NCI-H2227 (cell line): ENCODE results near the gene RNF4.
"Not testable (repeated sequence)": the region's sequence is repeated elsewhere in the genome, so short reads cannot be mapped to it uniquely, and the experiment has no call there.

ENCODE experiments used
- DNase-seq: peaks from one replicate; lab custom pipeline; 2025; ENCODE audit not compliant: unreplicated experiment; lab: John Stamatoyannopoulos, UW

RNF4 gene

DNA sequence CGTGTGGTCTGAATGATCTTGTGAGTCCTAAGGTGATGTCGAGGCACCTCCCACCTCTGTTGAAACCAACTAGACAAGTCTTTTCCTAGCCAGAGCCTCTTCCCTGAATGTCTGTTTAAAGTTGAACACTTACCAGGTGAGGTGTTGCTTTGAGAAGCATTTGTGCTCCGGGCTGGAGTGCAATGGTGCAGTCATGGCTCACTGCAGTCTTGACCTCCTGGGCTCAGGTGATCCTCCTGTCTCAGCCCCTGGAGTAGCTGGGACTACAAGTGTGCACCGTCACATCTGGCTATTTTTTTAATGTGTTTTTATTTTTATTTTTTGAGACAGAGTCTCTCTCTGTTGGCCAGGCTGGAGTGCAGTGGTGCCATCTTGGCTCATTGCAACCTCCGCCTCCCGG lies 18.1 kb downstream of the RNF4 start:
- no peak for DNase-seq

GRCh38 chr4:2487632-2488031 lies 18.7 kb downstream of the RNF4 start:
- no peak for DNase-seq

DNA sequence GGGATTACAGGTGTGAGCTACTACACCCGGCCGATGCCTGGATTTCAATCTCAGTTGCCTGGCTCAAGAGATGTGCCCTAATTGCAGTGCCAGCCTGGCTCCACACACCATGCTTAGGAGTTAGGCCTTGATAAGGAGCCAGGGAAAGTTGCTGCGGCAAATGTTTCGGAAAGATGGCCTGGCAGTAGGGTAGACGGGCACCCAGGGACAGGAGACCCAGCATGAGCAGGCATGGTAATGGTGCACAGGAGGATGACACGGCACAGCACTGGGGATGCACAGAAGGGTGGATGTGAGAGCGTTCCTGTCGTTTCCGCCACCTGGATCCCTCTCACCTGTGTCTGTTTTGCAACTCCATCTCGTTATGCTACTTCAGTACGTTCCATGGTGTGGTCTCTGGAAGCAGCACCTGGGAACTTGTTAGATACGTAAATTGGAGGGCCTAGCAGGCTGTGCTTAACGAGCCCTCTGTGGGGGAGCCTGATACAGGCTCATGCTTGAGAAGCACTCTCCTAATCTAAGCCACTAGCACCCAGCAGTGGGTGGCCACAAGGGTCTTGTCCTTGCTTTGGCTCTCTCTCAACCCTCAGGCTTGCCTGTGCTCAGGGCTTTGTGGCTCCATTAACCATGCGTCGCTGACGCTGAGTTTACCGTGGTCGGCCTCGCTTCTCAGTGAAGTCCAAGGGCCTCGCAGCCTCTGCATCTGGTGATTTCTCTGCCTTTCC lies 20.3 kb downstream of the RNF4 start:
- DNase-seq: no peak

GRCh38 chr4:2489841-2490552 lies 21.1 kb downstream of the RNF4 start:
- DNase-seq: no peak

DNA sequence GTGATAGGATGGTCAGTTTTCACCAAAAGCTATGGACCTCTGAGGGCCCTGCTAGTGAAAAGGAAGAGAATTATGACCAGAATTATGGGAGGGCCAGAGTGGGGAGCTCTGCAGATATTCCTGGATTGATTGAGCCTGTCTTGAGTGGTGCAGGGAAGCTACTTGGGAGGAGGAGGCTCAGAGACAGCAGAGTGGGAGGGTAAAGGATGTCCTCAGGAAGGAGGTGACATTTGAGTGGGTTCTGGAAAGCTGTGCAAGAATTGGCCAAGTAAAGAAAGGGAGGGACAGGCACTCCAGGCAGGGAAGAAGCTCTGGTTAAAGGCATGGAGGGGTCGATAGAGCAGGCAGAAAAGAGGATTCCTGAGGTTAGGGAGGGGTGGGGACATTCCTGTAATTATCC lies 24.1 kb downstream of the RNF4 start:
- DNase-seq: no peak

GRCh38 chr4:2494992-2495391 lies 26.1 kb downstream of the RNF4 start:
- DNase-seq: no peak

GRCh38 chr4:2497324-2497723 lies 28.4 kb downstream of the RNF4 start:
- no peak for DNase-seq

GRCh38 chr4:2497931-2498330 lies 29.0 kb downstream of the RNF4 start:
- no peak for DNase-seq

GRCh38 chr4:2500547-2500946 lies 31.6 kb downstream of the RNF4 start:
- no peak for DNase-seq

DNA sequence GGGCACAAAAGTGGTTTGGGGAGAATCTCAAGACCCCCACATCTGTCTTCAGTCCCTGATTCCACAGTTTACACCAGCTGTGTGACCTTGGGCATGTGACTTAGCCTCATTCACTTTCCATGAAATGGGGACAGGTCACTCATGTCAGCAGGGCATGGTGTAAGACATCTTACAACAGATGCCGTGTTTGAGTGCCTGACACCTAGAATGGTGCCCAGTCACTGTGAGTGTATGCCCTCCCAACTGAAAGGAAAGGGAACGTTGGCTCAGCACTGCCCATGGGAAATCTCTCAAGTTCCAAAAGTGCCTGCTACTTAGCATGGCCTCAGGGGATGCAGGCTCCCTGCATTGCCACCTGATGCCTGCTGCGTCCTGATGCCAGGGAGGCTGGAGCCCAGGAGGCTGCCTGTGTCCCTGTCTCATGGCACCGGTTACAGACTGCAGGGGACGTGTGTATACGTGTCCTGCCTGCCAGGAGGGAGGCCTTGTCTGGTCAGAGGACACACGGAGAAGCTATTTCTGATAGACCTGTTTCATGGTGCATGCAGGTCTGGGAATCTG lies 32.2 kb downstream of the RNF4 start:
- DNase-seq: no peak

DNA sequence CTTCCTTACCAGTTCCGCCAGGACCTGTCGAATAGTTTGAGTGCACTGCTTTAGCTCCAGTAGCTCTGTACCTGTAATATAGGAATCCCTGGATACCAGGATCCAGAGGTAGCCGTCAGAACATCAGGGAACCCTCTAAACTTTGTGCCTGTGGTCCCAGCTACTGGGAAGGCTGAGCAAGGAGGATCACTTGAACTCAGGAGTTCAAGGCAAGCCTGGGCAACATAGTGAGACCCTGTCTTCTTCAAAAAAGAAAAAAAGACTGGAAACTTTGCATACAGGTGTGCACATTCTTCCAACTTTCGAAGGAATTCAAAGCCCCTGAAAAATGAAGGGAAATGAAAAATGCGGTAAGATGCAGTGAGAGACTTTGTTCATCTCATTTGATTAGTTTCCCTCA lies 34.9 kb downstream of the RNF4 start:
- DNase-seq: no peak

- no peak for DNase-seq
Observed at GRCh38 chr4:2507259-2507658, 38.4 kb downstream of the RNF4 start.

GRCh38 chr4:2507855-2508254 lies 38.9 kb downstream of the RNF4 start:
- DNase-seq: no peak

DNA sequence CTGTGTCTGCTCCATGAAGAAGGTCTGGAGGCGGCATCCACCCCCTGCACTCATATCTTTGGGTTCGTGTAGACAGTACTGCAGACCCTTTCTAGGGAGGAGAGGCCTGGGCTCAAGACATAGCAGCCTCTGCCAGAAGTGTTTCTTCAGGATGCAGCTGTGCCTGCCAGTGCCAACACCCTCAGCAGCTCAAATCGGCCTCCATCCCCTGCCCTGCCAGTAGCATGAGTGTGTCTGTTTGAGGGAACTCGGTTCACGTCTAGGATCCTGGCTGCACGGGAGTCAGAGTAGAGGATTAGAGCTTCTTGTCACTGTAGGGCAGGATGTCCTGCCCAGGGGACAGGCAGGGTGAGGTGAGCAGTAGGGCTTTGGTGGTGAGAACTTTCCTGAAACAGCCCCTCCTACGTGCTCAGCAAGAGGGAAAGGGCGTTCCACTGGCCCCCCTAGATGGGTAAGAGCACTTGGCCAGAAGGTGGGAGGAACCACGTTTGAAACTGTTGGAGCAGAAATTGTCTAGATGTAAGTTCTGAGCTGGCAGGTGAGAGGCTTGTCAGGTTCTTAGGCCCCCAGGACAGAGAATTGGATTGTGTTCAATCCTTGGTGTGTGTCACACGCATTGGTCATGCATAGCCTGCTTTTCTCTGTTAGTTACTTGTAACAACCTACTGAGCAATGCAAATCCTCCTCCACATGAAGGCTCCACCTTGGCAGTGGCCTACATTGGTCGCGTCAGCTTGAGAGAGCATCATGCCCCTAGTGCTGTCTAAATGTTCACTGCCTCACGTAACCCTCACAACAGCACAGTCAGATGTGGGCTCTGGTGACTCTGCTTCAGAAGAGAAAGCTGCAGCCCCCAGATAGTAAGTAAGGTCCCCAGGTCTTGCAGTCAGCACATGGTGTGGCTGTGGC lies 41.7 kb downstream of the RNF4 start:
- DNase-seq: no peak

- no peak for DNase-seq
Observed at GRCh38 chr4:2511645-2512131, 42.8 kb downstream of the RNF4 start.

DNA sequence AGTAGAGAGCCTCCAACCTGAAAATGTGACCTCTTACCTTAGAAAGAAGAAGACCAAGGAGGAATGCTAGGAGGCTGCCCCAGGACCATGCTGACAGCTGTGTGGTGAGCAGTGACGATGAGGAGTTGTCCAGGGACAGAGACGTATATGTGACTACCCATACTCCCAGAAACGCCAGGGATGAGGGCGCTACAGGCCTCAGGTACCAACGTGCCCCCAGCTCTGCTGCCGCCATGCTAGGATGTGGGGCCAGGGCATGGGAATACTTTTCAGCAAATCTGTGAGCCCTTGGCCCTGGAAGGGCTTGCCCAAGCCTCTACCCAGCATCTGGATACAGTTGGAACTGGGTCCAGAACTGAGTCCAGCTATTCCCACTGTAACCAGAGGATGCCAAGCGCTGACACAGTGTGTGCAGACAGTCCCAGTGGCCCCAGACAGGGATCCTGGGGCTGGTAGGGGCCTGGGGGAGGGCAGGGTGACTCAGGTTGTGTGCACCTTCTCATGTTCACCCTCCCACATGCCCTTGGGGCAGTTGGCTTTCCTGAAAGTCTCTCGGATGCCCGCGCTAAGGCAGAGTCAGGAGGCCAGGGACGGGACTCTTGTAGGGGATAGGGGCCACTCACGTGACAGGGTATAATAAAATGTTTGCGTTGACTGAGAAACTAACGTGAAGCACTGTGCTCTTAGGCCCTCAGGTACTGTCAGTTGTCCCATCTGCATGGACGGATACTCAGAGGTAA lies 43.7 kb downstream of the RNF4 start:
- DNase-seq: no peak

- not testable (repeated sequence) for DNase-seq
Observed at GRCh38 chr4:2514193-2514592, 45.3 kb downstream of the RNF4 start.

DNA sequence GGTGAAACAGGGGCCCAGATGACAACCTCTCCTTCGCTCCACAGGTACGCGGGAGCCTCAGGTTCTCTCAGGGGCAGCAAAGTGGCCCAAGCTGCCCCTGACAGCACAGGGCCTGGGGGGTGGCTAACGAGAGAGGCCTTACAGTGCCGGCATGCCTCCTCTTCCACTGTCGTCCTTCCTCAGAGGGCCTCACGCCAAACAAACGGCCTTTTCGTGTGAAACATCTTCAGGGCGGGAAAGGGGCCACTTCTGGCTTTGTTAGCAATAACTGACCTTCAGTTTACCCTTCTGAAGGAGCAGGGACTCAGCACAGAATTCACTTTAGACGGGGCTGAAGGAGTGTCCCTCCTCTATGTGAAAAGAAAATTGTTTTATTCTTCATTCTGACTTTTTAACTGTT lies 46.0 kb downstream of the RNF4 start:
- DNase-seq: not testable (repeated sequence)

DNA sequence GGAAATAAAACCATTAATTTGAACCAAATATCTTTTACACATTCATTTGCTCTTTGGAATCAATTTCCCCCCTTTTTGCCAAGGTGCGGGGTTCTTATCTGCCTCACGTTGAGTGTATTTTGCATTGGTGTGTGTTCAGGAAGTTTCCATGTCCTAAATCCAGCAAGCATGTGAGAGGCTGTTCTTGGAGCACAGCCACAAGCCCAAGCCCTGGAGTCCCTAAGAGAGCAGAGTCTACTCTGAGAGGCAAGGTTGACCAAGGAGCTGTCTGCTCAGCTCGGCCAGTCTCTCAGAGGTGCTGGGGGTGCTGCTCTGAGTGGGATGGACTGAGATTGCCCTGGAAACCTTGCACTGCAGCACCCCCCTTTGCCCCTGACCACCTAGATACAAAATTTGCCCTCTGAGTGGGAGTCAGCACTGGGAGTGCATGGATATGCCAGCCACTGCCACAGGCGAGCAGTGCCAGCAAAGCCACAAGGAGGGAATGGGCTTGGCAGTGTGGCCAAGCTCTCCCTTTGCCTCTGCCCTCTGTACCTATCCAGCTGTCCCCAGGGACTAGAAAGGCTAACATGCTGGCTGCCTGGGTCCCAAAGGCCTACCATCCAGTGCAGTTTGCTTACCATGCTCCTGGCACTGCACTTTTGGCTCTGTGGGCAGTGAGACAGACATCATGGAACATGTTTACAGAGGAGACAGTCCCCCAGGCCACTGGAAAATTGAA lies 47.1 kb downstream of the RNF4 start:
- no peak for DNase-seq

DNA sequence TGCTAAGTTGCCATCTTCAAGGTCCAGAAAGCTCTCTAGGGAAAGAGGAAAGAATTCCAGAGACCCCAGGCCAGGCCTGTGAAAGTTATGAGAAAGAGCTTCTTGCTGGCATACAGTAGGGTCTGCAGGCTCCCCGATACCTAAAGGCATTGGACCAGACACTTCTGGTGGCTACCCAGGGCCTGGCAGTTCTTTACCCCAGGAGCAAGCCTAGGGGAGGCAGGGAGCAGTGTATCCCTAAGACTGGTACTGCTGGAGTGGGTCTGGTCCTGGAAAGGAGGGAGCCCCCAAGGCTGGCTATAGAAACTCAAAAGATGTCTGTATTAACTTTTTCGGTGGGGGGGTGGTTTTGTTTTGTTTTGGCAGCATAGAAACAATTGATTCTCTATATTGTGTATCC lies 47.7 kb downstream of the RNF4 start:
- DNase-seq: no peak
